ENCODE results near the gene SPATA13. TPM values are rescaled to one million over a fixed set of nuclear protein-coding genes. Genes with fewer than 3 reads are reported as not detected.

Gene SPATA13
- total RNA-seq, 1 donor from 2014 or later = 5.1 TPM

DNA sequence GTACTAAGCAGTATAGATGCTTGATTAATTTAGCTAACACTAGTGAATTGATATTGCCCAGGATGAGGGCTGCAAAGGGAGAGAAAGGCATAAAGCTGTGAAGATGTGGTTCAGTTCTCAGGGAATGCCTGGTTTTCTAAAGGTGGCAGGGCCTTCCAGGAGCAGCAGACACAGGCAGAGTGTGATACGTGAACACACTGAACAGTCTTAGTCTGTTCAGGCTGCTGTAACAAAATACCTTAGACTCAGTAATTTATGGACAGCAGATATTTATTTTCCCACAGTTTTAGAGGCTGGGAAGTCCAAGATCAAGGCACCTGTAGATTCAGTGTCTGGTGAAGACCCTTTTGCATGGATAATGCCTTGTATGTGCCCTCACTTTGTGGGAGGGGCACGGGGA is 8.7 kb upstream of the SPATA13 start:
- TF ChIP-seq, protein P1, sequence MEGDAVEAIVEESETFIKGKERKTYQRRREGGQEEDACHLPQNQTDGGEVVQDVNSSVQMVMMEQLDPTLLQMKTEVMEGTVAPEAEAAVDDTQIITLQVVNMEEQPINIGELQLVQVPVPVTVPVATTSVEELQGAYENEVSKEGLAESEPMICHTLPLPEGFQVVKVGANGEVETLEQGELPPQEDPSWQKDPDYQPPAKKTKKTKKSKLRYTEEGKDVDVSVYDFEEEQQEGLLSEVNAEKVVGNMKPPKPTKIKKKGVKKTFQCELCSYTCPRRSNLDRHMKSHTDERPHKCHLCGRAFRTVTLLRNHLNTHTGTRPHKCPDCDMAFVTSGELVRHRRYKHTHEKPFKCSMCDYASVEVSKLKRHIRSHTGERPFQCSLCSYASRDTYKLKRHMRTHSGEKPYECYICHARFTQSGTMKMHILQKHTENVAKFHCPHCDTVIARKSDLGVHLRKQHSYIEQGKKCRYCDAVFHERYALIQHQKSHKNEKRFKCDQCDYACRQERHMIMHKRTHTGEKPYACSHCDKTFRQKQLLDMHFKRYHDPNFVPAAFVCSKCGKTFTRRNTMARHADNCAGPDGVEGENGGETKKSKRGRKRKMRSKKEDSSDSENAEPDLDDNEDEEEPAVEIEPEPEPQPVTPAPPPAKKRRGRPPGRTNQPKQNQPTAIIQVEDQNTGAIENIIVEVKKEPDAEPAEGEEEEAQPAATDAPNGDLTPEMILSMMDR (IDR thresholded peaks at IDR 0.05) = no peak
- H3K9me3 Mint-ChIP-seq (ENCODE audit: low read depth) = no peaks in the 10 kb centered on the region
- H3K27me3 Mint-ChIP-seq (ENCODE audit: low read depth) = no peaks in the 10 kb centered on the region
- peaks cover 13% of the 10 kb centered on the region for H3K4me1 Mint-ChIP-seq (ENCODE audit: low read depth)
- H3K4me3 Mint-ChIP-seq (ENCODE audit: unreplicated experiment) = no peak overlapping the region
- H3K27ac Mint-ChIP-seq (ENCODE audit: unreplicated experiment) = no peak overlapping the region
- H3K36me3 Mint-ChIP-seq (ENCODE audit: low read depth) = no peaks in the 10 kb centered on the region
- no peak for DNase-seq (ENCODE audit: low spot score)

DNA sequence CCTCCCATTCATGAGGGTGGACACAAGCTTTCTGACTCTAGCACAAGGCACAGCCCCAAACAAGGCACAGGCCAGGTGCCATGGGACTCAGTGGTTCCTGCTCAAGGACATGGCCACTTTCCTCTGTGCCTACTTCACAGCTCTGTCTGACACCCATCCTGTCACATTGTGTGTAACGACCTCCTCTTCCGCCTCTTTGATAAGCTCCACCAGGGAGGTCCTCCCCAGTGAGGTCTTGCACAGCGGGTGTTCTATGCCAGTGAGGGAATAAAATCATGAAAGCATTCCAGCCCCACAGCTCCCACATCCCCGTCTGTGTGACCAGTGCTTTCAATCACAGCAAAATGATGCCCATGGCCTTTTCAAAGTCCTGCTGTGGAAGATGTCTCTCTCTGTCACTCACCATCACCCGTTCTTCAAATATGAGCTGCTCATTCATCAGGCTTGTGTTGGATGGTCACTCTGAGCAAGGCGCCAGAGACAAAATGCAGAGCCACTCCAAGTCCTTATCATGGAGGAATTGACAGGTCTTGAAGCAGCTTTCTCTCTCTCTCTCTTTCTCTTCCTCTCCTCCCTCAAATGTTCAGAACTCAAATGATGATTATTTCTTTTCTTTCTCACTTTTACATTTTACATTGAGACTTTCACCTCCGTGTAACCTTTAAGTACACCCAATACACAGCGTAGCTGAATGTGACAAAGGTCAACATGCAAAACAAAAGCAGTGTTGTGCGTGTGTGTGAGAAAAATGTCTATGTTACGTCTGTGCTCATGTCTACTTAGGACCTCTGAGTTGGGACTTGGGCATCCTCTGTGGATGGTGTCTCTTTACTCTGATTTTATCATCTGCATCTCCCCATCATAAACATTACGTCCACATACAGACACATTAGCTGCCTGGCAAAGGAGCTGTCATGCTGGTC is 8.0 kb upstream of the SPATA13 start:
- H3K27me3 Mint-ChIP-seq (ENCODE audit: low read depth) = no peaks in the 10 kb centered on the region
- H3K4me3 Mint-ChIP-seq (ENCODE audit: unreplicated experiment) = no peak overlapping the region
- no peak overlapping the region for H3K27ac Mint-ChIP-seq (ENCODE audit: unreplicated experiment)
- H3K4me1 Mint-ChIP-seq (ENCODE audit: low read depth) = peaks cover 13% of the 10 kb centered on the region
- TF ChIP-seq, protein P1 (IDR thresholded peaks at IDR 0.05) = no peak
- H3K36me3 Mint-ChIP-seq (ENCODE audit: low read depth) = no peaks in the 10 kb centered on the region
- no peaks in the 10 kb centered on the region for H3K9me3 Mint-ChIP-seq (ENCODE audit: low read depth)
- DNase-seq (ENCODE audit: low spot score) = no peak

DNA sequence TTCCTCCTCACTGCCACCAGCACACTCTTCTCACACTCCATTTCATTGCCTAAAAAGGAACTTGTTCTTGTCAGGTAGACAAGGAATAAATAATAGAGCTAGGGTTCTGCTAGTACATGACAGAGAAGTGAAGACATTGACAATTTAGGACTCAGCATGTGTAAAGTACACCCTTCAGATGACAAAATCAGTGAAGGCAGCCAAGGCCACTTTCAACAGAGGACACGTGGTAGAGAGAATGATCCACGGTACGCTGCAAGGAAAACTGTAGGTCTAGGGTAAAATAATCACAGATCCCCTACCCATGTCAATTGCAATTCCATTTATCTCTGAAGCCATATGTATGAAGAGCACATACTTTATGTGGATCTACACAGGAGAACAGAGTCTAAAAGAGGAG is 7.2 kb upstream of the SPATA13 start:
- H3K4me1 Mint-ChIP-seq (ENCODE audit: low read depth) = peaks cover 13% of the 10 kb centered on the region
- no peak overlapping the region for H3K27ac Mint-ChIP-seq (ENCODE audit: unreplicated experiment)
- H3K27me3 Mint-ChIP-seq (ENCODE audit: low read depth) = no peaks in the 10 kb centered on the region
- H3K36me3 Mint-ChIP-seq (ENCODE audit: low read depth) = no peaks in the 10 kb centered on the region
- H3K9me3 Mint-ChIP-seq (ENCODE audit: low read depth) = no peaks in the 10 kb centered on the region
- DNase-seq (ENCODE audit: low spot score) = no peak
- no peak overlapping the region for H3K4me3 Mint-ChIP-seq (ENCODE audit: unreplicated experiment)
- TF ChIP-seq, protein P1 (IDR thresholded peaks at IDR 0.05) = no peak

DNA sequence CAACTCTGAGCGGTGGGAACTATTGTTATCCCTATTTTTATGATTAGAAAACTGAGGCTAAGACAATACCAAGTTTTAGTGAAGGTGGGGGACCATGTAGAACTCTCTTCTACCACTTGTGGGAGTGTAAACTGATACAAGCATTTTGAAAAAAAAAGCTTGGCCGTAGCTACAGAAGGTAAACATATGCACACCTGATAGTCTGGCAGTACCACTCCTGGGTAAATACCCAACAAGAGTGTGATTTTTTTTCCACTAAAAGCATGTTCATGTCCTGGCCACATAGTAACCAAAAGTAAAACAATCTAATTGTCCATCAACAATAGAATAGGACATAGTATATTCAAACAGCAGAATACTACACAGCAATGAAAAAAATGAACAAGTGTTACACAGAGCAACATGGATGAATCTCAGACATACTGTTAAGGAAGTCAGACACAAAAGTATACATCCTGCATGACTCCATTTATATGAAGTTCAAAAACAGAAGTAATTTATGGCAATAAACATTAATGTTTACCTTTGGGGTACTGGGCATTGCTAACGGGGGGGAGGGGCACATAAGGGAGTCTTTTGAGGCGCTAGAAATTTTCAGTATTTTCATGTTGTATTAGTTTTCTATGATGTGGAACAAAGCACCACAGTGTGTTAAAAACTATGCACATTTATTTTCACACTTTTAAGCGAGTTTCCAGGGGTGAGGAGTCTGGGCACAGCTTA is 6.4 kb upstream of the SPATA13 start:
- Mint-ChIP-seq H3K27me3 (ENCODE audit: low read depth) (no peaks in the 10 kb centered on the region), H3K4me3 (ENCODE audit: unreplicated experiment) (no peak overlapping the region), H3K9me3 (ENCODE audit: low read depth) (no peaks in the 10 kb centered on the region), H3K36me3 (ENCODE audit: low read depth) (no peaks in the 10 kb centered on the region), H3K4me1 (ENCODE audit: low read depth) (peaks cover 6% of the 10 kb centered on the region), H3K27ac (ENCODE audit: unreplicated experiment) (no peak overlapping the region)
- no peak for DNase-seq (ENCODE audit: low spot score)
- TF ChIP-seq, protein P1 (IDR thresholded peaks at IDR 0.05) = no peak

DNA sequence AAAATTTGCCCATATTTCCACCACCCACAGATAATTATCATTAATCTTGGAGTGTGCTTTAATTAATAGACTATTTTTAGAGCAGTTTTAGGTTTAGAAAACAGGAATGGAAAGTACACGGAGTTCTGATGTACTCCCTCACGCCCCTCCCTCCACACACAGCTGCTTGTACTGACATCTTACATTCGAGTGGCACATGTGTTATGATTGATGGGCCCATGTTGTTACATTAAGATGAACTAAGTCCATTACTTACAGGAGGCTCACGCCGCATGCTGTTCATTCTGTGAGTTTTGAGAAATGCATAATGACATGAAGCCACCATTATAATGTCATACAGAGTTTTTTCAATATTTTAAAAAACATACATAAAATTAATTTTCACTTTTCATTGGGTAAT is 1.2 kb upstream of the SPATA13 start:
- no peak for DNase-seq (ENCODE audit: low spot score)
- no peaks in the 10 kb centered on the region for H3K36me3 Mint-ChIP-seq (ENCODE audit: low read depth)
- TF ChIP-seq, protein P1 (IDR thresholded peaks at IDR 0.05) = no peak
- peaks cover 20% of the 10 kb centered on the region for H3K4me1 Mint-ChIP-seq (ENCODE audit: low read depth)
- H3K27me3 Mint-ChIP-seq (ENCODE audit: low read depth) = peaks cover 4% of the 10 kb centered on the region
- no peaks in the 10 kb centered on the region for H3K9me3 Mint-ChIP-seq (ENCODE audit: low read depth)
- no peak overlapping the region for H3K27ac Mint-ChIP-seq (ENCODE audit: unreplicated experiment)
- H3K4me3 Mint-ChIP-seq (ENCODE audit: unreplicated experiment) = no peak overlapping the region
